Upper lobe of left lung (tissue), 4 donors: ENCODE data around the gene VAV3.

Experiments used
- CTCF ChIP-seq, 6 experiments: fragments of 450-650 bp in 4 of 6; fragments of 200-600 bp in 2 of 6; sonication (generic) in 2 of 6; IDR thresholded peaks; one replicate each; pipeline ENCODE4 v1.5.1; 2016 to 2019; ENCODE audit warnings: antibody characterized with exemption in 6 of 6
- POLR2AphosphoS5 ChIP-seq, 2 donors: sonication (generic); formaldehyde crosslinking; IDR thresholded peaks; one replicate each; pipeline ENCODE4 v1.5.1; 2017; ENCODE audit warnings: antibody characterized with exemption in 2 of 2

DNA sequence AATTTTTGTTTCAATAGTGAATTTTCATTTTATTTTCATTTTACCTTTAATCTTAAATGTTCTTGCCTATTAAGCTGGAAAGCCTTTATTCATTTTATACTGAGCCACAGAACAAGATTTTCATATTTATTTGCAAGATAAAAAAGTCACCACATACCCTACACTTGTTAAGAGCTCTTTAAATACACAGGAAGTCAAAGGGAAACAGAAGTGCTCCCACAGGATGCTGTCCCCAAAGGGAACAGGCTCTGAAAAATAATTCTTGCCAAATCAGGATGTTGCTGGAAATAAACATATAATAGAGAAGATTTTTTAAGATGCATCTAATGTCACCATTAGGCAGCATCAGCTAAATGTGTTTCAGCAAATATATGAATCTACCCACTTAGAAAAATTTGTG is 113.6 kb downstream of the VAV3 start:
- TF ChIP-seq POLR2AphosphoS5 (IDR thresholded peaks at IDR 0.05): no peak
- no peak for TF ChIP-seq CTCF (IDR thresholded peaks at IDR 0.05)
